ENCODE data around the gene RFESD.

GRCh38 chr5:95605786-95606185, 40.8 kb upstream of the RFESD start:
- TF ChIP-seq EZH2 (IDR thresholded peaks at IDR 0.05) (no peak), POLR2AphosphoS5 (IDR thresholded peaks at IDR 0.05; ENCODE audit: borderline replicate concordance, low read depth, low read length) (no peak)

Data from SK-N-MC (cell line).